ENCODE measurements around the gene HFM1. TPM values are rescaled to one million over a fixed set of nuclear protein-coding genes. Genes with fewer than 3 reads are reported as not detected.
"Not testable (repeated sequence)": the region's sequence is repeated elsewhere in the genome, so short reads cannot be mapped to it uniquely, and the experiment has no call there.

The HFM1 gene
- total RNA-seq, 2 donors from 2014 or later: not detected

DNA sequence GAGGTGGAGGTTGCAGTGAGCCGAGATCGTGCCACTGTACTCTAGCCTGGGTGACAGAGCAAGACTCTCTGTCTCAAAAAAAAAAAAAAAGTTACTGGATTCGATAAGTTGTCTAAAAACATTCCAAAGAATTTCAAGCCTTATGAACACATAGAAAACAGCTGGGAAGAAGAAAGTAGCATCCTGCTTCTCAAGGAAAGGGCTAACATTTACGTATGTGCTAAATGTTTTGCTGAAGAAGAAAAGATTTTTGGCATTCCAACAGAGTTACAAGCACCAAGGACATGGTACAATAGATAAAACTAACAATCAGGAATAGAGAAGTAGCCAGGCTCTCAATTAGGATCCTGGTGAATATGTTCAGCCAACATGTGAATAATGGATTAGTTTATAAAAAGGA, 69.8 kb downstream of the HFM1 start:
- H3K27me3 Mint-ChIP-seq (ENCODE audit: low read depth): peaks cover 13% of the 10 kb centered on the region
- no peak overlapping the region for H3K27ac Mint-ChIP-seq
- ATAC-seq (replicated peaks in 1 of 2) (no peak), DNase-seq (no peak)
- H3K36me3 Mint-ChIP-seq (ENCODE audit: insufficient read depth in 2 of 2): no peaks in the 10 kb centered on the region
- no peak overlapping the region for H3K4me3 Mint-ChIP-seq
- H3K4me1 Mint-ChIP-seq (ENCODE audit: low read depth): no peaks in the 10 kb centered on the region
- peaks cover 0 to 4% of the 10 kb centered on the region in 2 donors for H3K9me3 Mint-ChIP-seq

- DNase-seq (no peak), ATAC-seq (replicated peaks in 1 of 2) (no peak)
- no peak overlapping the region for H3K4me3 Mint-ChIP-seq
- H3K27ac Mint-ChIP-seq: no peak overlapping the region
- no peaks in the 10 kb centered on the region for H3K9me3 Mint-ChIP-seq
- no peaks in the 10 kb centered on the region for H3K36me3 Mint-ChIP-seq (ENCODE audit: insufficient read depth in 2 of 2)
- no peaks in the 10 kb centered on the region for H3K4me1 Mint-ChIP-seq (ENCODE audit: low read depth)
- no peaks in the 10 kb centered on the region for H3K27me3 Mint-ChIP-seq (ENCODE audit: low read depth)
These were observed 79.2 kb downstream of the HFM1 start for GRCh38 chr1:91325456-91325855.

GRCh38 chr1:91314643-91315042, 90.0 kb downstream of the HFM1 start:
- Mint-ChIP-seq H3K27ac (no peak overlapping the region), H3K9me3 (no peaks in the 10 kb centered on the region), H3K27me3 (ENCODE audit: low read depth) (no peaks in the 10 kb centered on the region), H3K4me1 (ENCODE audit: low read depth) (no peaks in the 10 kb centered on the region), H3K4me3 (no peak overlapping the region), H3K36me3 (ENCODE audit: insufficient read depth in 2 of 2) (no peaks in the 10 kb centered on the region)
- no peak for ATAC-seq (replicated peaks in 1 of 2)
- no peak for DNase-seq

DNA sequence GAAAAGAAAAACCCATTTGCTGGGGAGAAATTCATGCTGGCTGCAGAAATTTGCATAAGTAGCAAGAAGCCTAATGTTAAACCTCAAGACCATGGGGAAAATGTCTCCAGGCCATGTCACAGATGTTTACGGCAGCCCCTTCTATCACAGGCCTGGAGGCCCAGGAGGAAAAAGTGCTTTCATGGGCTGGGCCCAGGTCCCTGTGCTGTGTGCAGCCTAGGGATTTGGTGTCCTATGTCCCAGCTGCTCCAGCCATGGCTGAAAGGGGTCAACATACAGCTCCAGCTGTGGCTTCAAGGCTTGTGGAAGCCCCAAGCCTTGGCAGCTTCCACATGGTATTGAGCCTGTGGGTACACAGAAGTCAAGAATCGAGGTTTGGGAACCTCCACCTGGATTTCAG, 93.0 kb downstream of the HFM1 start:
- Mint-ChIP-seq H3K27me3 (ENCODE audit: low read depth) (no peaks in the 10 kb centered on the region), H3K36me3 (ENCODE audit: insufficient read depth in 2 of 2) (peaks cover 0 to 8% of the 10 kb centered on the region in 2 donors), H3K4me1 (ENCODE audit: low read depth) (no peaks in the 10 kb centered on the region), H3K9me3 (peaks cover 7 to 8% of the 10 kb centered on the region in 2 donors), H3K27ac (no peak overlapping the region), H3K4me3 (no peak overlapping the region)
- ATAC-seq (replicated peaks in 1 of 2) (no peak), DNase-seq (no peak)

- H3K36me3 Mint-ChIP-seq (ENCODE audit: insufficient read depth in 2 of 2): peaks cover 0 to 8% of the 10 kb centered on the region in 2 donors
- no peak overlapping the region for H3K27ac Mint-ChIP-seq
These were observed 96.1 kb downstream of the HFM1 start for GRCh38 chr1:91308544-91308943.

GRCh38 chr1:91307784-91308409, 96.7 kb downstream of the HFM1 start:
- Mint-ChIP-seq H3K27me3 (ENCODE audit: low read depth) (no peaks in the 10 kb centered on the region), H3K9me3 (peaks cover 9 to 10% of the 10 kb centered on the region in 2 donors), H3K27ac (no peak overlapping the region), H3K4me1 (ENCODE audit: low read depth) (no peaks in the 10 kb centered on the region), H3K4me3 (no peak overlapping the region), H3K36me3 (ENCODE audit: insufficient read depth in 2 of 2) (peaks cover 0 to 8% of the 10 kb centered on the region in 2 donors)
- DNase-seq: no peak
- no peak for ATAC-seq (replicated peaks in 1 of 2)

More at GRCh38 chr1:91308544-91308943, 96.1 kb downstream of the HFM1 start:
- no peaks in the 10 kb centered on the region for H3K27me3 Mint-ChIP-seq (ENCODE audit: low read depth)
- DNase-seq (no peak), ATAC-seq (replicated peaks in 1 of 2) (no peak)
- H3K4me1 Mint-ChIP-seq (ENCODE audit: low read depth): no peaks in the 10 kb centered on the region
- H3K9me3 Mint-ChIP-seq: peaks cover 8% of the 10 kb centered on the region in 2 donors
- H3K4me3 Mint-ChIP-seq: no peak overlapping the region

- no peak overlapping the region for H3K4me3 Mint-ChIP-seq
- no peak for DNase-seq
- peaks cover 7 to 9% of the 10 kb centered on the region in 2 donors for H3K9me3 Mint-ChIP-seq
- no peak overlapping the region for H3K27ac Mint-ChIP-seq
- H3K36me3 Mint-ChIP-seq (ENCODE audit: insufficient read depth in 2 of 2): peaks cover 0 to 5% of the 10 kb centered on the region in 2 donors
- peaks cover 8% of the 10 kb centered on the region for H3K27me3 Mint-ChIP-seq (ENCODE audit: low read depth)
- ATAC-seq (replicated peaks in 1 of 2): no peak
- H3K4me1 Mint-ChIP-seq (ENCODE audit: low read depth): no peaks in the 10 kb centered on the region
These were observed 101.5 kb downstream of the HFM1 start for GRCh38 chr1:91303165-91303564.

DNA sequence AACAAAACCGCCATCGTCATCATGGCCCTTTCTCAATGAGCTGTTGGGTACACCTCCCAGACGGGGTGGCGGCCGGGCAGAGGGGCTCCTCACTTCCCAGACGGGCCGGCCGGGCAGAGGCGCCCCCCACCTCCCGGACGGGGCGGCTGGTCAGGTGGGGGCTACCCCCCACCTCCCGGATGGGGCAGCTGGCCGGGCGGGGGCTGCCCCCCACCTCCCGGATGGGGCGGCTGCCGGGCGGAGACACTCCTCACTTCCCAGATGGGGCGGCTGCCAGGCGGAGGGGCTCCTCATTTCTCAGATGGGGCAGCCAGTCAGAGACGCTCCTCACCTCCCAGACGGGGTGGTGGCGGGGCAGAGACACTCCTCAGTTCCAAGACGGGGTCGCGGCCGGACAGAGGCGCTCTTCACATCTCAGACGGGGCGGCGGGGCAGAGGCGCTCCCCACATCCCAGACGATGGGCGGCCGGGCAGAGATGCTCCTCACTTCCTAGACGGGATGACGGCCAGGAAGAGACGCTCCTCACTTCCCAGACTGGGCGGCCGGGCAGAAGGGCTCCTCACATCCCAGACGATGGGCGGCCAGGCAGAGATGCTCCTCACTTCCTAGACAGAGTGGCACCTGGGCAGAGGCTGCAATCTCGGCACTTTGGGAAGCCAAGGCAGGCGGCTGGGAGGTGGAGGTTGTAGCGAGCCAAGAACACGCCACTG, 115.6 kb downstream of the HFM1 start:
- not testable (repeated sequence) for DNase-seq; H3K27ac Mint-ChIP-seq; H3K27me3 Mint-ChIP-seq (ENCODE audit: low read depth); ATAC-seq (replicated peaks in 1 of 2); H3K36me3 Mint-ChIP-seq (ENCODE audit: insufficient read depth in 2 of 2); H3K4me1 Mint-ChIP-seq (ENCODE audit: low read depth); H3K9me3 Mint-ChIP-seq; H3K4me3 Mint-ChIP-seq

DNA sequence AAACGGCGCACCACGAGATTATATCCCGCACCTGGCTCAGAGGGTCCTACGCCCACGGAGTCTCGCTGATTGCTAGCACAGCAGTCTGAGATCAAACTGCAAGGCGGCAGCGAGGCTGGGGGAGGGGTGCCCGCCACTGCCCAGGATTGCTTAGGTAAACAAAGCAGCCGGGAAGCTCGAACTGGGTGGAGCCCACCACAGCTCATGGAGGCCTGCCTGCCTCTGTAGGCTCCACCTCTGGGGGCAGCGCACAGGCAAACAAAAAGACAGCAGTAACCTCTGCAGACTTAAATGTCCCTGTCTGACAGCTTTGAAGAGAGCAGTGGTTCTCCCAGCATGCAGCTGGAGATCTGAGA, 117.7 kb downstream of the HFM1 start:
- not testable (repeated sequence) for H3K4me1 Mint-ChIP-seq (ENCODE audit: low read depth); DNase-seq; H3K4me3 Mint-ChIP-seq; H3K9me3 Mint-ChIP-seq; ATAC-seq (replicated peaks in 1 of 2); H3K27ac Mint-ChIP-seq; H3K36me3 Mint-ChIP-seq (ENCODE audit: insufficient read depth in 2 of 2); H3K27me3 Mint-ChIP-seq (ENCODE audit: low read depth)

DNA sequence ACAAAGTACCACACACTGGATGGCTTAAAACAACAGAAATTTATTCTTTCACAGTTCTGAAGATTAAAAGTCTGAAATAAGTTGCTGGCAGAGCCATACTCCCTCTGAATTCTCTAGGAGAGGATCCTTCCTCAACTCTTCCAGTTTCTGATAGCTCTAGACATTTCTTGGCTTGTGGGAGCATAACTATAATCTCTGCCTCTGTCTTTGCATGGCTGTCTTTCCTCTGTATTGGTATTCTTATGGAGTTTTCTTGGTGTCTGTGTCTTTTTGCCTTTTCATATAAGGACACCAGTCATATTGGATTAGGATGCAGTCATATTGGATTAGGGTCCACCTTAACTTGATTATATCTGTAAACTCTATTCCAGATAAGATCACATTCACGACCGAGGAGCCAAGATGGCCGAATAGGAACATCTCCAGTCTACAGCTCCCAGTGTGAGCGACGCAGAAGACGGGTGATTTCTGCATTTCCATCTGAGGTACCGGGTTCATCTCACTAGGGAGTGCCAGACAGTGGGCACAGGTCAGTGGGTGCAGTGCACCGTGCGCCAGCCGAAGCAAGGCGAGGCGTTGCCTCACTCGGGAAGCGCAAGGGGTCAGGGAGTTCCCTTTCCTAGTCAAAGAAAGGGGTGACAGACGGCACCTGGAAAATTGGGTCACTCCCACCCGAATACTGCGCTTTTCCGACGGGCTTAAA, 118.2 kb downstream of the HFM1 start:
- DNase-seq; H3K4me1 Mint-ChIP-seq (ENCODE audit: low read depth); H3K27me3 Mint-ChIP-seq (ENCODE audit: low read depth); ATAC-seq (replicated peaks in 1 of 2); H3K9me3 Mint-ChIP-seq; H3K27ac Mint-ChIP-seq; H3K36me3 Mint-ChIP-seq (ENCODE audit: insufficient read depth in 2 of 2); H3K4me3 Mint-ChIP-seq: not testable (repeated sequence)

DNA sequence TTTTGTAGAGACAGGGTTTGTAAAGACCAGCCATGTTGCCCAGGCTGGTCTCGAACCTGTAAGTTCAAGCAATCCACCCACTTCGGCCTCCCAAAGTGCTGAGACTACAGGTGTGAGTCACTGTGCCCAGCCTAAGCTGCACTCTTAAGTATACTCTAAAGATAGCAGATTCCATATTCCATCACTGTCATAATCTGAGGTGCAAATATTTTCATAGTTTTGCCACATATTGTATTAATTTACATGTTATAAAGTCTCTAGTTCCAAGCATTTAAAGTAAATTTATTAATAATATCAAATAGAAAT, 121.3 kb downstream of the HFM1 start:
- Mint-ChIP-seq H3K27ac (no peak overlapping the region), H3K36me3 (ENCODE audit: insufficient read depth in 2 of 2) (no peaks in the 10 kb centered on the region), H3K4me3 (no peak overlapping the region), H3K9me3 (no peaks in the 10 kb centered on the region), H3K27me3 (ENCODE audit: low read depth) (peaks cover 6% of the 10 kb centered on the region), H3K4me1 (ENCODE audit: low read depth) (no peaks in the 10 kb centered on the region)
- no peak for DNase-seq
- no peak for ATAC-seq (replicated peaks in 1 of 2)

- ATAC-seq (replicated peaks in 1 of 2): no peak
- Mint-ChIP-seq H3K27me3 (ENCODE audit: low read depth) (peaks cover 6% of the 10 kb centered on the region), H3K27ac (peak overlapping the region; percentile 25), H3K36me3 (ENCODE audit: insufficient read depth in 2 of 2) (no peaks in the 10 kb centered on the region), H3K9me3 (no peaks in the 10 kb centered on the region), H3K4me1 (ENCODE audit: low read depth) (no peaks in the 10 kb centered on the region), H3K4me3 (no peak overlapping the region)
- DNase-seq: peak; percentile 40 to 42
These were observed 121.8 kb downstream of the HFM1 start for GRCh38 chr1:91282695-91283420.

DNA sequence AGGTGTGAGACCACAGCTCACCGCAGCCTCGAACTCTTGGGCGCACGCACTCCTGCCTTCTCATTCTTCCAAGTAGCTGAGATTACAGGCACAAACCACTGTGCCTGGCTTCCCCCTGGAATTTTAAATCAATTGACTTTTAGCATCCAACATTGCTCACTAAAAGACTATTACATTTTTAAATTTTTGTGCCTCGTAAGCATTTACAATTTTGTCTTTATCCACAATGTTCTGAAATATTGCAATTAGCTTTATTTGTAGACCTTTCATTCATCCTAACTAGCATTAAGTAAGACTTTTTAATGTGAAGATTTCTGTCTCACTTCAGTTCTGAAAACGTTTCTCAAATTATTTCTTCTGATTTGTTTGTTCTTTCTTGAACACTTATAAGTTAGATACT, 122.9 kb downstream of the HFM1 start:
- no peaks in the 10 kb centered on the region for H3K9me3 Mint-ChIP-seq
- H3K27ac Mint-ChIP-seq: no peak overlapping the region
- DNase-seq: no peak
- peaks cover 6% of the 10 kb centered on the region for H3K27me3 Mint-ChIP-seq (ENCODE audit: low read depth)
- no peak overlapping the region for H3K4me3 Mint-ChIP-seq
- H3K36me3 Mint-ChIP-seq (ENCODE audit: insufficient read depth in 2 of 2): no peaks in the 10 kb centered on the region
- ATAC-seq (replicated peaks in 1 of 2): no peak
- no peaks in the 10 kb centered on the region for H3K4me1 Mint-ChIP-seq (ENCODE audit: low read depth)

Measured in activated T-cell treated with anti-CD3 and anti-CD28 coated beads, Interleukin-2, amount 50 U/mL, for 72 hours (primary cell).